Measurements from ENCODE around the gene AIG1. TPM values are rescaled to one million over a fixed set of nuclear protein-coding genes. Genes with fewer than 3 reads are reported as not detected.

The AIG1 gene
- total RNA-seq, 1 donor from 2014 or later: 37.1 TPM

GRCh38 chr6:143215363-143215762 lies 154.7 kb downstream of the AIG1 start:
- H3K4me2 ChIP-seq: no peak overlapping the region
- H3K27ac Mint-ChIP-seq: no peak overlapping the region

DNA sequence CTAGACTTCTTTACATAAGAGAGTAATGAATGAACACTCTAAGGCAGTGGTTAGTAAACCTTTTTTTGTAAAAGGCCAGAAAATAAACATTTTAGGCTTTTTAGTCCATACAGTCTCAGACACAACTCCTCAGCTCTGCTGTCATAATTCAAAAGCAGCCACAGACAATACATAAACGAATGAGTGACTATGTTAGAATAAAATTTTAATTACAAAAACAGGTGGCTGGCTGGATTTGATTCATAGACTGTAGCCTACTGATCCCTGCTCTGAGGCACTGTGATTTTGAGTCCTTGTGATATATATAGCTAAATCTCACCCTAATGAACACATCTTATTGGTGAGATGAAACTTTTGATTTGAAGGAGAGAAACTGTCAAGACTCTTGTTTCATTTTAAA lies 155.1 kb downstream of the AIG1 start:
- Histone ChIP-seq H3K27ac (no peak overlapping the region), H3K4me3 (no peak overlapping the region), H3K36me3 (no peaks in the 10 kb centered on the region), H2AFZ (replicated peaks) (no peak overlapping the region), H3K79me2 (ENCODE audit: low read depth) (no peaks in the 10 kb centered on the region), H3K4me1 (no peaks in the 10 kb centered on the region), H3K4me2 (no peak overlapping the region), H3F3A (ENCODE audit: low read depth) (no peaks in the 10 kb centered on the region), H3K9me3 (ENCODE audit: low read depth) (no peaks in the 10 kb centered on the region), H4K20me1 (ENCODE audit: low read depth) (no peaks in the 10 kb centered on the region), H3K27me3 (no peaks in the 10 kb centered on the region), H3K9ac (no peak overlapping the region)
- no peak overlapping the region for H3K4me3 Mint-ChIP-seq
- no peaks in the 10 kb centered on the region for H3K36me3 Mint-ChIP-seq
- no peaks in the 10 kb centered on the region for H3K9me3 Mint-ChIP-seq
- TF ChIP-seq EZH2phosphoT487 (IDR thresholded peaks at IDR 0.05) (no peak), CTCF (IDR thresholded peaks at IDR 0.05) (no peak), EZH2 (IDR thresholded peaks at IDR 0.05) (no peak)
- DNase-seq (ENCODE audit: low spot score): no peak
- H3K4me1 Mint-ChIP-seq: no peaks in the 10 kb centered on the region
- peaks cover 2% of the 10 kb centered on the region for H3K27me3 Mint-ChIP-seq (ENCODE audit: insufficient read depth, low read depth)
- no peak overlapping the region for H3K27ac Mint-ChIP-seq

More at GRCh38 chr6:143215363-143215762, 154.7 kb downstream of the AIG1 start:
- no peaks in the 10 kb centered on the region for H3K4me1 ChIP-seq
- H3K9ac ChIP-seq: no peak overlapping the region
- H3K27me3 Mint-ChIP-seq (ENCODE audit: insufficient read depth, low read depth): peaks cover 2% of the 10 kb centered on the region
- H4K20me1 ChIP-seq (ENCODE audit: low read depth): no peaks in the 10 kb centered on the region
- TF ChIP-seq CTCF (IDR thresholded peaks at IDR 0.05) (no peak), EZH2phosphoT487 (IDR thresholded peaks at IDR 0.05) (no peak), EZH2 (IDR thresholded peaks at IDR 0.05) (no peak)
- DNase-seq (ENCODE audit: low spot score): no peak
- H3K4me3 ChIP-seq: no peak overlapping the region
- H3K9me3 ChIP-seq (ENCODE audit: low read depth): no peaks in the 10 kb centered on the region
- no peaks in the 10 kb centered on the region for H3F3A ChIP-seq (ENCODE audit: low read depth)
- H3K9me3 Mint-ChIP-seq: no peaks in the 10 kb centered on the region
- H3K4me3 Mint-ChIP-seq: no peak overlapping the region
- H2AFZ ChIP-seq (replicated peaks): no peak overlapping the region
- no peak overlapping the region for H3K27ac ChIP-seq
- H3K79me2 ChIP-seq (ENCODE audit: low read depth): no peaks in the 10 kb centered on the region
- no peaks in the 10 kb centered on the region for H3K27me3 ChIP-seq
- no peaks in the 10 kb centered on the region for H3K36me3 ChIP-seq
- no peaks in the 10 kb centered on the region for H3K36me3 Mint-ChIP-seq
- no peaks in the 10 kb centered on the region for H3K4me1 Mint-ChIP-seq

DNA sequence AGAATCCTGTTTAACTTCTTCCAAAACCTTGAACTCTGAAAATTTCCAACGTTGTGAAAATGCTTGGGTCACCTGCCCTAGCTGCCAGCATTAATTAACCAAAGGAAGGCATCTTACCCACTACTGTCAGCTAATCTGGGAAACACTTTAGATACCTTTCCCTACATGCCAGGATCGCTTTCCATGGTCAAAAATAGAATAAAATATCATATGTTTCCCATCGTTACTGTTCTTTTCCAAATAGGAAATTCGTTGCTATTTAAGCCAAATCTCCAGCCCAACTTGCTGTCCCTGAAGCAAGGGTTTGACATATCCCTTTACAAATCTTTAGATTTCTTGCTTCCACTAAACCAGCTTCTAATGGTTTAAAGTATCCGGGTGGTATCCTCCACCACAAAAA lies 157.5 kb downstream of the AIG1 start:
- Histone ChIP-seq H3K4me1 (no peaks in the 10 kb centered on the region), H3K27ac (no peak overlapping the region), H3K79me2 (ENCODE audit: low read depth) (no peaks in the 10 kb centered on the region), H3F3A (ENCODE audit: low read depth) (no peaks in the 10 kb centered on the region), H3K9ac (no peak overlapping the region), H4K20me1 (ENCODE audit: low read depth) (no peaks in the 10 kb centered on the region), H3K9me3 (ENCODE audit: low read depth) (no peaks in the 10 kb centered on the region), H3K36me3 (no peaks in the 10 kb centered on the region), H3K4me2 (no peak overlapping the region), H2AFZ (replicated peaks) (no peak overlapping the region), H3K4me3 (no peak overlapping the region), H3K27me3 (no peaks in the 10 kb centered on the region)
- Mint-ChIP-seq H3K27ac (no peak overlapping the region), H3K27me3 (ENCODE audit: insufficient read depth, low read depth) (no peaks in the 10 kb centered on the region), H3K9me3 (no peaks in the 10 kb centered on the region), H3K36me3 (no peaks in the 10 kb centered on the region), H3K4me3 (no peak overlapping the region), H3K4me1 (no peaks in the 10 kb centered on the region)
- no peak for TF ChIP-seq EZH2phosphoT487 (IDR thresholded peaks at IDR 0.05)
- TF ChIP-seq CTCF (IDR thresholded peaks at IDR 0.05): no peak
- no peak for TF ChIP-seq EZH2 (IDR thresholded peaks at IDR 0.05)
- DNase-seq (ENCODE audit: low spot score): no peak
